Type B pancreatic cell (in vitro differentiated cells): Measurements from ENCODE around the gene CDK9. TPM values are rescaled to one million over a fixed set of nuclear protein-coding genes. Genes with fewer than 3 reads are reported as not detected.

Experiments used
- DNase-seq: peaks from one replicate; pipeline ENCODE4 v3.0.0; 2021; ENCODE audit warnings: mixed read lengths; ENCODE audit not compliant: unreplicated experiment; ENCODE audit errors: extremely low spot score
- H3K27ac Mint-ChIP-seq: 2 replicates; pipeline ENCODE4 v1.8.0; 2021; ENCODE audit warnings: mild to moderate bottlenecking, mixed read lengths
- H3K27me3 Mint-ChIP-seq: 2 replicates; pipeline ENCODE4 v1.8.0; 2021; ENCODE audit warnings: mixed read lengths
- H3K36me3 Mint-ChIP-seq: 2 replicates; pipeline ENCODE4 v1.8.0; 2021; ENCODE audit warnings: mixed read lengths
- H3K4me1 Mint-ChIP-seq: one replicate; pipeline ENCODE4 v1.8.0; 2021; ENCODE audit warnings: mixed read lengths; ENCODE audit not compliant: unreplicated experiment
- H3K4me3 Mint-ChIP-seq: 2 replicates; pipeline ENCODE4 v1.8.0; 2021; ENCODE audit warnings: mild to moderate bottlenecking, mixed read lengths
- H3K9me3 Mint-ChIP-seq: 2 replicates; pipeline ENCODE4 v1.8.0; 2021; ENCODE audit warnings: mixed read lengths
- total RNA-seq: library from RNA; stranded (reverse); gene quantifications from 2 replicates; pipeline ENCODE4 v1.2.1, GENCODE V29; 2021; ENCODE audit warnings: low replicate concordance
- TF ChIP-seq, protein P1 (sequence below): fragments of 200-600 bp; sonication (generic); conservative IDR thresholded peaks from 2 replicates; pipeline ENCODE4 v1.5.0; 2021; ENCODE audit warnings: antibody characterized with exemption, mild to moderate bottlenecking

Gene CDK9
- total RNA-seq, 1 donor from 2014 or later, result 77.3 TPM

- Mint-ChIP-seq H3K4me3 (peak overlapping the region; percentile 89), H3K4me1 (peaks cover 41% of the 10 kb centered on the region), H3K27me3 (peaks cover 15% of the 10 kb centered on the region), H3K36me3 (no peaks in the 10 kb centered on the region), H3K27ac (no peak overlapping the region), H3K9me3 (no peaks in the 10 kb centered on the region)
- DNase-seq, result no peak
- TF ChIP-seq, protein P1, sequence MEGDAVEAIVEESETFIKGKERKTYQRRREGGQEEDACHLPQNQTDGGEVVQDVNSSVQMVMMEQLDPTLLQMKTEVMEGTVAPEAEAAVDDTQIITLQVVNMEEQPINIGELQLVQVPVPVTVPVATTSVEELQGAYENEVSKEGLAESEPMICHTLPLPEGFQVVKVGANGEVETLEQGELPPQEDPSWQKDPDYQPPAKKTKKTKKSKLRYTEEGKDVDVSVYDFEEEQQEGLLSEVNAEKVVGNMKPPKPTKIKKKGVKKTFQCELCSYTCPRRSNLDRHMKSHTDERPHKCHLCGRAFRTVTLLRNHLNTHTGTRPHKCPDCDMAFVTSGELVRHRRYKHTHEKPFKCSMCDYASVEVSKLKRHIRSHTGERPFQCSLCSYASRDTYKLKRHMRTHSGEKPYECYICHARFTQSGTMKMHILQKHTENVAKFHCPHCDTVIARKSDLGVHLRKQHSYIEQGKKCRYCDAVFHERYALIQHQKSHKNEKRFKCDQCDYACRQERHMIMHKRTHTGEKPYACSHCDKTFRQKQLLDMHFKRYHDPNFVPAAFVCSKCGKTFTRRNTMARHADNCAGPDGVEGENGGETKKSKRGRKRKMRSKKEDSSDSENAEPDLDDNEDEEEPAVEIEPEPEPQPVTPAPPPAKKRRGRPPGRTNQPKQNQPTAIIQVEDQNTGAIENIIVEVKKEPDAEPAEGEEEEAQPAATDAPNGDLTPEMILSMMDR, result no peak
These were observed 15.8 kb upstream of the CDK9 start for GRCh38 chr9:127769929-127770582.

DNA sequence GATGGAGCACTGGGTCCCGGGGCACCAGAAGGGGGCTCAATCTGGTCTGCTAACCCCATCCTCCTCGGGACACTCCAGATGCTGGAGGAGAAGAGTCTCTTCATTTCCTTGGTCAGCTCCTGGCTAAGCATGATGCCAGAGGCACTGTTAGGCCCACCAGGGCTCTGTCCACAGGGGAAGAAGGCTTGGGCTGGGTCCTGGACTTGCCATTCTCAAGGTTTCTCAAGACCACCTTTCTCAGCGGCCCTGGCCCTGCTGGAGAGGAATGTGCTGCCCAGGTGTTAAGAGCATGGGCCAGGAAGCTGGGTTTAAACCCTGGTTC lies 15.3 kb upstream of the CDK9 start:
- H3K27ac Mint-ChIP-seq, result no peak overlapping the region

DNA sequence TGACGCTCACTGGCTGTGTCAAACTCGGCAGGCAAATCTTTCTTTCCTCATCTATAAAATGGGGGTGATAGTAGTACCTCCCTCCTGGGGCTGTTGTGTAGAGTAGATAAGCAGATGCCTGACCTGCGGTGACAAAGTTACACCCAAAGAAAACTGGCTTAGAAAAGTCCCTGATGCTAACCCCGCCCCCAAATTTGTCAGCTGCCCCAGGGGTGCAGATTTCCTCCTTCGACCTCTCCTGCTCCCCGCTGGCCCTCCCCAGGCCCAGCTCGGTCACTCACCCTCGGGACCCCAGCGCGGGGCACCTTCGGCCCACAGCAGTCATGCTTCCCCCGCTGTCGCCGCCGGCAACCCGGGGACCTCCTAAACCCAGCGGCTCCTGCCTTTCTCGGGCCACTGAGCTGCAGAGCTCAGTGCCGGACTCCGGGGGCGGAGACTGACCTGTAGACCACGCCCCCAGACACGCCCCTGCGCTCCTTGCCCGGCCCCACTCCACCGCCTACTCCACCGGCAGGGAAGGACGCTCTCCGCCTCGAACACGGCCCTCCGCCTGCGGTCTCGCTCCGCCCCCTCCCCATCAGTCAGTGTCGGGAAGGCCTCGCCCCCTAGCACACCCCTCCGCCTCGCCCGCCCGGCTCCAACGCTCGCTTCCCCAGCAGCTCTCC lies 14.8 kb upstream of the CDK9 start:
- TF ChIP-seq, protein P1, result no peak
- Mint-ChIP-seq H3K27me3 (peaks cover 10% of the 10 kb centered on the region), H3K27ac (peak overlapping the region; percentile 16)

More for the DNA sequence above, 15.3 kb upstream of the CDK9 start:
- Mint-ChIP-seq H3K4me1 (peaks cover 36% of the 10 kb centered on the region), H3K9me3 (no peaks in the 10 kb centered on the region), H3K27me3 (peaks cover 13% of the 10 kb centered on the region), H3K4me3 (peak overlapping the region; percentile 89), H3K36me3 (no peaks in the 10 kb centered on the region)
- no peak for DNase-seq
- TF ChIP-seq, protein P1, result no peak

DNA sequence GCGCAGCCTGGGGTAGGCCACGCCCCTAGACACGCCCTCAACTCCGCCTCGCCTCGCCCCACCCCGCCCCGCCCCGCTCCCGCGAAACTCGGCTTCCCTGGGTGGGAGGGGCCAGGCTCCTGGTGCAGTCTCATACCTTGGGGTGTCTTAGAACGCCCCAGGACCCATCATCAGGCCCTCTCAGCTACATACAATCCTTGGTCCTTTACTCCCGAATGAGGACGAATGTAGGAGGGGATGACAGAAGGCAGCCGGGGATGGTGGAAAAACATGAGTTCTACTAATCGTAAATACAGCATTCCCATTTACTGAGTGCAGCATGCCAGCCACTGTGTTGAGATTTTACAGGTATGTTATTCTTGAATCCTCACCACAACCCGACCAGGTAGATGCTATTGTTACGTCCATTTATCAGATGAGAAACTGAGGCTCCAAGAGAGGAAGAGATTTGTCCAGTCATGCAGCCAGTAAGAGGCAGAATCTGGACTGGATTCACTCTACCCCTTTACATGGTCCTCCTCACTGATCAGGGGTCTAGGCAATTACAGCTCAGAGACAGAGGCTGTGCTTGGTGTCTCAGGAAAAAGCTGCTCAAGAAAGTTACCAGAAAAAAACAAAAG lies 14.2 kb upstream of the CDK9 start:
- Mint-ChIP-seq H3K27ac (peak overlapping the region; percentile 46), H3K9me3 (no peaks in the 10 kb centered on the region)
- TF ChIP-seq, protein P1, result no peak

More for the DNA sequence above, 14.8 kb upstream of the CDK9 start:
- Mint-ChIP-seq H3K4me1 (peaks cover 36% of the 10 kb centered on the region), H3K4me3 (peak overlapping the region; percentile 89), H3K36me3 (no peaks in the 10 kb centered on the region), H3K9me3 (no peaks in the 10 kb centered on the region)
- peak; percentile 100 for DNase-seq

GRCh38 chr9:127772603-127773002 lies 13.2 kb upstream of the CDK9 start:
- Mint-ChIP-seq H3K9me3 (no peaks in the 10 kb centered on the region), H3K4me3 (no peak overlapping the region), H3K36me3 (no peaks in the 10 kb centered on the region), H3K27me3 (peaks cover 4% of the 10 kb centered on the region), H3K27ac (no peak overlapping the region), H3K4me1 (peaks cover 30% of the 10 kb centered on the region)
- DNase-seq, result no peak
- TF ChIP-seq, protein P1, result no peak

More for the DNA sequence above, 14.2 kb upstream of the CDK9 start:
- no peak for DNase-seq
- peaks cover 8% of the 10 kb centered on the region for H3K27me3 Mint-ChIP-seq
- H3K4me1 Mint-ChIP-seq, result peaks cover 36% of the 10 kb centered on the region
- H3K36me3 Mint-ChIP-seq, result no peaks in the 10 kb centered on the region
- H3K4me3 Mint-ChIP-seq, result peak overlapping the region; percentile 89
